Karpas-422 (cell line): Measurements from ENCODE around the gene CENPP. TPM values are rescaled to one million over a fixed set of nuclear protein-coding genes. Genes with fewer than 3 reads are reported as not detected.

ENCODE experiments used
- DNase-seq: peaks from one replicate; pipeline ENCODE4 v3.0.0-alpha.2; 2015
- H2AFZ ChIP-seq: fragments of 200-600 bp; sonication (generic); 2 replicates; pipeline ENCODE4 v1.6.1; 2014; ENCODE audit warnings: antibody characterized with exemption, low read length, mixed read lengths
- H3K27ac ChIP-seq: fragments of 200-600 bp; sonication (generic); 2 replicates; pipeline ENCODE4 v1.5.1; 2014; ENCODE audit warnings: mild to moderate bottlenecking, low read length, moderate library complexity
- H3K27me3 ChIP-seq: fragments of 200-600 bp; sonication (generic); 2 replicates; pipeline ENCODE4 v1.6.1; 2014; ENCODE audit warnings: low read length, mixed read lengths
- H3K36me3 ChIP-seq: fragments of 200-600 bp; sonication (generic); 2 replicates; pipeline ENCODE4 v1.6.1; 2014; ENCODE audit warnings: low read length, mixed read lengths; ENCODE audit not compliant: insufficient read depth
- H3K4me1 ChIP-seq: fragments of 200-600 bp; sonication (generic); 2 replicates; pipeline ENCODE4 v1.6.1; 2014; ENCODE audit warnings: mild to moderate bottlenecking, low read length, mixed read lengths
- H3K4me2 ChIP-seq: fragments of 200-600 bp; sonication (generic); 2 replicates; pipeline ENCODE4 v1.6.1; 2014; ENCODE audit warnings: low read length, low read depth, mild to moderate bottlenecking; ENCODE audit not compliant: poor library complexity, severe bottlenecking
- H3K4me3 ChIP-seq: fragments of 200-600 bp; sonication (generic); 2 replicates; pipeline ENCODE4 v1.5.1; 2014; ENCODE audit warnings: mild to moderate bottlenecking, antibody characterized with exemption, low read length, mixed read lengths
- H3K79me2 ChIP-seq: fragments of 200-600 bp; sonication (generic); 2 replicates; pipeline ENCODE4 v1.6.1; 2014; ENCODE audit warnings: mild to moderate bottlenecking, low read length, mixed read lengths
- H3K9ac ChIP-seq: fragments of 200-600 bp; sonication (generic); 2 replicates; pipeline ENCODE4 v1.6.0; 2014; ENCODE audit warnings: low read length
- H3K9me2 ChIP-seq: fragments of 200-600 bp; sonication (generic), shearing (Covaris generic); replicated peaks from 2 replicates; pipeline ENCODE4 v1.6.0; 2014; ENCODE audit warnings: mild to moderate bottlenecking, low read length, moderate library complexity; ENCODE audit not compliant: insufficient read depth
- H3K9me3 ChIP-seq: fragments of 300-700, 200-600 bp; sonication (generic); 2 replicates; pipeline ENCODE4 v1.6.1; 2014; ENCODE audit warnings: low read length, mixed read lengths
- H4K20me1 ChIP-seq: fragments of 200-600 bp; sonication (generic); 2 replicates; pipeline ENCODE4 v1.6.1; 2014; ENCODE audit warnings: mild to moderate bottlenecking, antibody characterized with exemption, low read length, low read depth; ENCODE audit not compliant: insufficient read depth
- total RNA-seq: library from RNA; depleted of rRNA; stranded (reverse); fragments of >200 nt; shearing (Covaris generic); gene quantifications from 2 replicates; pipeline ENCODE4 v1.2.3, GENCODE V29; 2014; ENCODE audit warnings: low replicate concordance

The CENPP gene
- total RNA-seq, 1 experiment from 2014 or later: 12.6 TPM

GRCh38 chr9:92324889-92325268 is 874 bp upstream of the CENPP start:
- H3K9me3 ChIP-seq: no peaks in the 10 kb centered on the region
- no peaks in the 10 kb centered on the region for H3K9me2 ChIP-seq
- peak overlapping the region; percentile 96 for H3K4me2 ChIP-seq
- no peak for DNase-seq
- peak overlapping the region; percentile 75 for H3K4me3 ChIP-seq
- H3K9ac ChIP-seq: peak overlapping the region; percentile 81
- peak overlapping the region; percentile 51; the same call in 1 of the 2 replicates for H3K27ac ChIP-seq
- no peaks in the 10 kb centered on the region for H4K20me1 ChIP-seq
- H3K4me1 ChIP-seq: peaks cover 35% of the 10 kb centered on the region
- H3K36me3 ChIP-seq: peaks cover 23% of the 10 kb centered on the region
- H3K27me3 ChIP-seq: no peaks in the 10 kb centered on the region
- H2AFZ ChIP-seq: no peak overlapping the region
- peaks cover 86% of the 10 kb centered on the region for H3K79me2 ChIP-seq

DNA sequence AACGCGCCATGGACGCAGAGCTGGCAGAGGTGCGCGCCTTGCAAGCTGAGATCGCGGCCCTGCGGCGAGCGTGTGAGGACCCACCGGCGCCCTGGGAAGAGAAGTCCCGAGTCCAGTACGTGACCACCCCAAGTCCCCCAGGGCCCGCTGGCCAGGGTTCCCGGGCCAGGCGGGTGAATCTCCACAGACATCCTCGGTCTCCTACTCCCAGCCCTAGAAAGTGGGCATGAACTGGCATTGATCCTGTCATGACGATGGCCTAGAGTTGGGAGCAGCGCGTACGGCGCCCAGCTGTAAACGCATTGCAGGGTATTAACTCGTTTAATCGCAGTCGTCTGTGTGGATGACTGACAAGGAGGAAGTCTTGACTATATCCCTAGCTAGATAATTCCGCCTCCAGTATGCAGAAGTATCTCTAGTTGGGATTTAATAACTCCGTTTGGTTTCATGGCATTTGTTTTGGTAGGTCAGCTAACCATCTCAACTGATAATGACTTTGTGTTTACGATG is 293 bp downstream of the CENPP start:
- H3K4me3 ChIP-seq: peak overlapping the region; percentile 75

GRCh38 chr9:92327283-92327850 is 1.6 kb downstream of the CENPP start:
- peak overlapping the region; percentile 42; the same call in 1 of the 2 replicates for H3K27ac ChIP-seq
- no peak for DNase-seq
- no peaks in the 10 kb centered on the region for H3K9me3 ChIP-seq
- peaks cover 14% of the 10 kb centered on the region for H3K36me3 ChIP-seq
- H3K4me1 ChIP-seq: peaks cover 35% of the 10 kb centered on the region
- H3K27me3 ChIP-seq: no peaks in the 10 kb centered on the region
- H3K9ac ChIP-seq: peak overlapping the region; percentile 81
- peak overlapping the region; percentile 96 for H3K4me2 ChIP-seq
- H3K79me2 ChIP-seq: peaks cover 88% of the 10 kb centered on the region
- H3K4me3 ChIP-seq: peak overlapping the region; percentile 75
- no peaks in the 10 kb centered on the region for H3K9me2 ChIP-seq
- H2AFZ ChIP-seq: no peak overlapping the region
- H4K20me1 ChIP-seq: no peaks in the 10 kb centered on the region

More for the DNA sequence above, 293 bp downstream of the CENPP start:
- DNase-seq: peak; percentile 81
- H2AFZ ChIP-seq: peak overlapping the region; percentile 45; the same call in 1 of the 2 replicates
- peaks cover 16% of the 10 kb centered on the region for H3K36me3 ChIP-seq
- H3K27me3 ChIP-seq: no peaks in the 10 kb centered on the region
- no peaks in the 10 kb centered on the region for H3K9me2 ChIP-seq
- peak overlapping the region; percentile 96 for H3K4me2 ChIP-seq
- H4K20me1 ChIP-seq: no peaks in the 10 kb centered on the region
- peak overlapping the region; percentile 81 for H3K9ac ChIP-seq
- H3K79me2 ChIP-seq: peaks cover 87% of the 10 kb centered on the region
- H3K4me1 ChIP-seq: peaks cover 35% of the 10 kb centered on the region
- H3K9me3 ChIP-seq: no peaks in the 10 kb centered on the region
- peak overlapping the region; percentile 42 for H3K27ac ChIP-seq

DNA sequence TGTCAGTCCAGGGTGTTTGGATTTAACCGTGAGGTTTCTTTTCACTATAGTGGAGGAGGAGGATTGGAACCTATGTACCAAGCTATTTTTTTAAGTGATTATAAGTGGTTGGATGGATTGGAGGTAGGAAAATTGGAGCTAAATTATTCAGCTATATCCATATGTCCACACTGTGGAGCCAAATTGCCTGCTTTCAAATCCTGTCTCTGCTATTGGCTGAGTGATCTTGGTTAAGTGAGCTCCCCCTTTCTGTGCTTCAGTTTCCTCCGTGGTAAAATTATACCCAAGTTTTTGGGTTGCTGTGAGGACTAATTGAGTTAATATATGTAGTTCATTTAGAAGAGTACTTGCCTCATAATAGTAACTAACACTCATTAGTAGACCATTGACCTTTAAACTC is 2.5 kb downstream of the CENPP start:
- H3K27ac ChIP-seq: peak overlapping the region; percentile 42; the same call in 1 of the 2 replicates
- H3K36me3 ChIP-seq: peaks cover 11% of the 10 kb centered on the region
- no peaks in the 10 kb centered on the region for H3K9me3 ChIP-seq
- peaks cover 86% of the 10 kb centered on the region for H3K79me2 ChIP-seq
- peak overlapping the region; percentile 81 for H3K9ac ChIP-seq
- H3K9me2 ChIP-seq: no peaks in the 10 kb centered on the region
- no peaks in the 10 kb centered on the region for H4K20me1 ChIP-seq
- peak overlapping the region; percentile 75 for H3K4me3 ChIP-seq
- peaks cover 35% of the 10 kb centered on the region for H3K4me1 ChIP-seq
- H3K4me2 ChIP-seq: peak overlapping the region; percentile 96
- DNase-seq: peak; percentile 72
- no peaks in the 10 kb centered on the region for H3K27me3 ChIP-seq
- H2AFZ ChIP-seq: no peak overlapping the region

DNA sequence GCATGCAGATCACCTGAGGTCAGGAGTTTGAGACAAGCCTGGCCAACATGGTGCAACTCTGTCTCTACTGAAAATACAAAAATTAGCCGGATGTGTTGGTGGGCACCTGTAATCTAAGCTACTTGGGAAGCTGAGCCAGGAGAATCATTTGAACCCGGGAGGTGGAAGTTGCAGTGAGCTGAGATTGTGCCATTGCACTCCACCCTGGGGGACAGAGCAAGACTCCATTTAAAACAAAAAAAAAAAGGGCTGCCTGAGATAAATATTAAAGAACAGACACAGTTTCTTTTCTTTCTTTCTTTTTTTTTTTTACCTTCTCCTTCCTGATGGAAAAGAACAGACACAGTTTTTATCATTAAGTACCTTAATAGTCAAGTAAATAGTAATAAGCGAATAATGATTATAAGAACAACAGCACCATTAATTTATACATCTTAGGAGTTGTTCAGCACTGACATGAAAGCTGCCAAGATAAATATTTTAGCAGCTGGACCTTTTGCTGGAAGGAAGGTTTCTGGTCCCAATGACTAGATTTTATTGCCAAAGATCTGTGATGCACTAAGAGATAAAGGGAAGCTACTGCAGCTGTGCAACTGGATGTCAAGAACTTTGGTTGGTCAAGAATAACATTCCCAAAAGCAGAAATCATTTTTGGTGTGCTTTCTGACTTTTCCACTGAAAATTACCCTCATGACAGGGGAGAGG is 7.0 kb downstream of the CENPP start:
- no peak for DNase-seq
- H3K4me3 ChIP-seq: no peak overlapping the region
- no peaks in the 10 kb centered on the region for H3K9me3 ChIP-seq
- no peaks in the 10 kb centered on the region for H4K20me1 ChIP-seq
- peaks cover 10% of the 10 kb centered on the region for H3K4me1 ChIP-seq
- H3K9me2 ChIP-seq: no peaks in the 10 kb centered on the region
- H3K36me3 ChIP-seq: peaks cover 42% of the 10 kb centered on the region
- no peak overlapping the region for H3K27ac ChIP-seq
- no peak overlapping the region for H3K9ac ChIP-seq
- no peak overlapping the region for H3K4me2 ChIP-seq
- H3K79me2 ChIP-seq: peaks cover 61% of the 10 kb centered on the region
- H2AFZ ChIP-seq: no peak overlapping the region
- H3K27me3 ChIP-seq: no peaks in the 10 kb centered on the region

- Histone ChIP-seq H3K27ac (no peak overlapping the region), H3K79me2 (peaks cover 56% of the 10 kb centered on the region), H4K20me1 (no peaks in the 10 kb centered on the region), H3K36me3 (peaks cover 47% of the 10 kb centered on the region), H3K27me3 (no peaks in the 10 kb centered on the region), H3K9me2 (no peaks in the 10 kb centered on the region), H3K9ac (no peak overlapping the region), H3K4me1 (peaks cover 5% of the 10 kb centered on the region), H3K4me3 (no peak overlapping the region), H3K9me3 (no peaks in the 10 kb centered on the region), H2AFZ (no peak overlapping the region), H3K4me2 (no peak overlapping the region)
- no peak for DNase-seq
These were observed 7.5 kb downstream of the CENPP start for GRCh38 chr9:92333282-92333634.

DNA sequence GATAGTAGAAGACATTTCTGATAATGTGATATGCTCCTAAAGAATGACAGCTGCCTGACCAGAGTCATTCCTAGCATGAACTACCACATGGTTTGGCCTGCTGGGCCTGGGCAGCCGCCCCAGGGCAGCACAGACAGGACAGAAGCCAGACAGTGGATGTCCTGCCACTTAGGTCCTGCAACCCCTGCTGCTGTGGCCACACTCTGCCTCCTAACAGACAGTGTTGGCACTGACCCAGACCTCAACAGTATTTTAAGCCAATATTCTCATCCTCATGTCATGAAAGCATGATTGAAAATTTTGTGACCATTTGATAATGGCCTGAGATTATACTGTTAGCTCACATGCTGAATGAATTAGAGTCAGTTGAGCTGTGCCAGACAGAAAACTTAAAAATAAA is 15.8 kb downstream of the CENPP start:
- Histone ChIP-seq H4K20me1 (no peaks in the 10 kb centered on the region), H2AFZ (no peak overlapping the region), H3K4me1 (no peaks in the 10 kb centered on the region), H3K9ac (no peak overlapping the region), H3K79me2 (peaks cover 10% of the 10 kb centered on the region), H3K9me3 (no peaks in the 10 kb centered on the region; the same call in 1 of the 2 replicates), H3K9me2 (no peaks in the 10 kb centered on the region), H3K36me3 (peaks cover 47% of the 10 kb centered on the region), H3K27me3 (no peaks in the 10 kb centered on the region), H3K4me2 (no peak overlapping the region), H3K27ac (no peak overlapping the region), H3K4me3 (no peak overlapping the region)
- no peak for DNase-seq

GRCh38 chr9:92342825-92343488 is 17.2 kb downstream of the CENPP start:
- H3K27me3 ChIP-seq: no peaks in the 10 kb centered on the region
- H3K9me2 ChIP-seq: no peaks in the 10 kb centered on the region
- DNase-seq: peak; percentile 49
- no peak overlapping the region for H2AFZ ChIP-seq
- H3K36me3 ChIP-seq: peaks cover 42% of the 10 kb centered on the region
- no peaks in the 10 kb centered on the region for H4K20me1 ChIP-seq
- no peak overlapping the region for H3K27ac ChIP-seq
- H3K4me3 ChIP-seq: no peak overlapping the region
- H3K9me3 ChIP-seq: no peaks in the 10 kb centered on the region; the same call in 1 of the 2 replicates
- H3K4me1 ChIP-seq: no peaks in the 10 kb centered on the region
- H3K9ac ChIP-seq: no peak overlapping the region
- H3K4me2 ChIP-seq: no peak overlapping the region
- H3K79me2 ChIP-seq: peaks cover 12% of the 10 kb centered on the region
